K562 (cell line): Measurements from ENCODE around the gene CXXC1.

Experiments
- ATF7 ChIP-seq: fragments of 450-650 bp; IDR thresholded peaks from 2 replicates; pipeline ENCODE4 v1.7.1; 2014; ENCODE audit warnings: mild to moderate bottlenecking, moderate library complexity
- HIVEP1 ChIP-seq: fragments of 250-450 bp; sonication (Bioruptor Pico); IDR thresholded peaks from 2 replicates; pipeline ENCODE4 v1.4.0; 2020; ENCODE audit warnings: mild to moderate bottlenecking
- IRF2 ChIP-seq: sonication (generic); formaldehyde crosslinking; IDR thresholded peaks from 2 replicates; pipeline ENCODE4 v1.8.1; 2022; ENCODE audit warnings: mild to moderate bottlenecking, missing genetic modification reagents
- NR3C1 ChIP-seq: sonication (generic); formaldehyde crosslinking; IDR thresholded peaks from 2 replicates; pipeline ENCODE4 v1.8.1; 2022; ENCODE audit warnings: missing genetic modification reagents
- TF ChIP-seq, protein P1 (sequence below), 3 experiments: IDR thresholded peaks in 2 of 3; conservative IDR thresholded peaks in 1 of 3; 2 replicates each; pipeline ENCODE4 v1.5.1; 2011 to 2012; ENCODE audit warnings: low read length in 3 of 3, mild to moderate bottlenecking in 3 of 3, control low read depth in 2 of 3, improper control_type of control experiment in 1 of 3, inconsistent platforms in 1 of 3, low read depth in 1 of 3, mixed read lengths in 1 of 3, moderate library complexity in 1 of 3; ENCODE audit not compliant: insufficient read depth in 2 of 3
- TF ChIP-seq, protein P2 (sequence below): fragments of 250-450 bp; sonication (Bioruptor Pico); IDR thresholded peaks from 2 replicates; pipeline ENCODE4 v1.4.0; 2020; ENCODE audit warnings: mild to moderate bottlenecking

DNA sequence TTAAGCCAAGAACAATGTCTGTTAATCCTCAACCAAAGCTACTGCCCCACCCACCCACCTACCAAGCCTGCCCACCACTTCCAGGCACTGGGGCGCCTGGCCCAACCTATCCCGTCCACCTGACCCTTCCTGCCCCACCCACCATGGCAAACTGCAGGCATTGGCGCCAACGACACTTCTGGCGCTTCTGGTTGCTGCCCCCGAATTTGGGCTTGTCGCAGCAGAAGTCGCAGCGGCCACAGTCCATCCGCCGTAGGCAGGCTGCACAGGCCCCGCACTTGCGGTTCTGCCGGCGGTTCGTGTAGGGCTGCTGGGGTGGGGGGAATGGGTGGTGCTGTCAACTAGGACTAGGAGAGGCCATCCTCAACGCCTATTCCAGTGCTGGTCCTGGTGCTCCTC is 13.4 kb downstream of the CXXC1 start:
- TF ChIP-seq, protein P1, sequence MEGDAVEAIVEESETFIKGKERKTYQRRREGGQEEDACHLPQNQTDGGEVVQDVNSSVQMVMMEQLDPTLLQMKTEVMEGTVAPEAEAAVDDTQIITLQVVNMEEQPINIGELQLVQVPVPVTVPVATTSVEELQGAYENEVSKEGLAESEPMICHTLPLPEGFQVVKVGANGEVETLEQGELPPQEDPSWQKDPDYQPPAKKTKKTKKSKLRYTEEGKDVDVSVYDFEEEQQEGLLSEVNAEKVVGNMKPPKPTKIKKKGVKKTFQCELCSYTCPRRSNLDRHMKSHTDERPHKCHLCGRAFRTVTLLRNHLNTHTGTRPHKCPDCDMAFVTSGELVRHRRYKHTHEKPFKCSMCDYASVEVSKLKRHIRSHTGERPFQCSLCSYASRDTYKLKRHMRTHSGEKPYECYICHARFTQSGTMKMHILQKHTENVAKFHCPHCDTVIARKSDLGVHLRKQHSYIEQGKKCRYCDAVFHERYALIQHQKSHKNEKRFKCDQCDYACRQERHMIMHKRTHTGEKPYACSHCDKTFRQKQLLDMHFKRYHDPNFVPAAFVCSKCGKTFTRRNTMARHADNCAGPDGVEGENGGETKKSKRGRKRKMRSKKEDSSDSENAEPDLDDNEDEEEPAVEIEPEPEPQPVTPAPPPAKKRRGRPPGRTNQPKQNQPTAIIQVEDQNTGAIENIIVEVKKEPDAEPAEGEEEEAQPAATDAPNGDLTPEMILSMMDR (IDR thresholded peaks at IDR 0.05 in 2 of 3, conservative IDR thresholded peaks at IDR 0.05 in 1 of 3; ENCODE audit: insufficient read depth in 2 of 3, low read depth in 1 of 3, low read length in 3 of 3) = no peak
- TF ChIP-seq HIVEP1 (CRISPR knock-in tag) (no peak), ATF7 (no peak), NR3C1 (CRISPR knock-in tag) (no peak), IRF2 (CRISPR knock-in tag) (no peak)
- TF ChIP-seq, protein P2, sequence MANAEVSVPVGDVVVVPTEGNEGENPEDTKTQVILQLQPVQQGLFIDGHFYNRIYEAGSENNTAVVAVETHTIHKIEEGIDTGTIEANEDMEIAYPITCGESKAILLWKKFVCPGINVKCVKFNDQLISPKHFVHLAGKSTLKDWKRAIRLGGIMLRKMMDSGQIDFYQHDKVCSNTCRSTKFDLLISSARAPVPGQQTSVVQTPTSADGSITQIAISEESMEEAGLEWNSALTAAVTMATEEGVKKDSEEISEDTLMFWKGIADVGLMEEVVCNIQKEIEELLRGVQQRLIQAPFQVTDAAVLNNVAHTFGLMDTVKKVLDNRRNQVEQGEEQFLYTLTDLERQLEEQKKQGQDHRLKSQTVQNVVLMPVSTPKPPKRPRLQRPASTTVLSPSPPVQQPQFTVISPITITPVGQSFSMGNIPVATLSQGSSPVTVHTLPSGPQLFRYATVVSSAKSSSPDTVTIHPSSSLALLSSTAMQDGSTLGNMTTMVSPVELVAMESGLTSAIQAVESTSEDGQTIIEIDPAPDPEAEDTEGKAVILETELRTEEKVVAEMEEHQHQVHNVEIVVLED (CRISPR knock-in tag) = no peak
